CD4-positive, alpha-beta T cell treated with Interleukin-12 subunit alpha and Interleukin-12 subunit beta, for 1 hour (primary cell): ENCODE measurements around the gene PDILT.
"Not testable (repeated sequence)": the region's sequence is repeated elsewhere in the genome, so short reads cannot be mapped to it uniquely, and the experiment has no call there.

Experiments
- DNase-seq: peaks from one replicate; pipeline ENCODE4 v3.0.0-alpha.2; 2020

Gene PDILT

GRCh38 chr16:20320178-20320577 is 84.4 kb downstream of the PDILT start:
- no peak for DNase-seq

GRCh38 chr16:20319406-20319805 is 85.1 kb downstream of the PDILT start:
- no peak for DNase-seq

- no peak for DNase-seq
Observed at GRCh38 chr16:20318437-20318836, 86.1 kb downstream of the PDILT start.

GRCh38 chr16:20318006-20318405 is 86.5 kb downstream of the PDILT start:
- no peak for DNase-seq

GRCh38 chr16:20317117-20317516 is 87.4 kb downstream of the PDILT start:
- DNase-seq, result no peak

GRCh38 chr16:20316715-20317114 is 87.8 kb downstream of the PDILT start:
- DNase-seq, result no peak

GRCh38 chr16:20315764-20316163 is 88.8 kb downstream of the PDILT start:
- no peak for DNase-seq

GRCh38 chr16:20314575-20314974 is 90.0 kb downstream of the PDILT start:
- no peak for DNase-seq

- no peak for DNase-seq
Observed at GRCh38 chr16:20313741-20314140, 90.8 kb downstream of the PDILT start.

- DNase-seq, result not testable (repeated sequence)
Observed at GRCh38 chr16:20312536-20313095, 91.9 kb downstream of the PDILT start.

- no peak for DNase-seq
Observed at GRCh38 chr16:20311548-20311947, 93.0 kb downstream of the PDILT start.

- no peak for DNase-seq
Observed at GRCh38 chr16:20310421-20311395, 93.8 kb downstream of the PDILT start.

- DNase-seq, result no peak
Observed at GRCh38 chr16:20309786-20310185, 94.8 kb downstream of the PDILT start.
